ENCODE results near the gene DAAM1.

DAAM1 gene

DNA sequence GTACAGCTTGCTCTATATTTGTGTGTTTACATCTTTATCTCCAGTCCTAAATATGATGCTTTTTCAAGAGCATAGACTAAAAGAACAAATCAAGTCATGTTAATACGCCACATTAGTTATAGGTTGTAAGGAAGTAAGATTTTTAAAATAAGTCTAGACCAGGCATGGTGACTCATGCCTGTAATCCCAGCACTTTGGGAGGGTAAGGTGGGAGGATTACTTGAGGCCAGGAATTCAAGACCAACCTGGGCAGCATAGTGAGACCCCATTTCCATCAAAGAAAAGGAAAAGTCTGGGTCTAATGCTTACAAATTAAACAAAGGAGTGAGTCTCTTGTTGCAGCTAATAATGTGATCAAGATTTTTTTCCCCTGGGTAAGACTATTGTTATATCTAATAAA is 157.9 kb downstream of the DAAM1 start:
- H3K9ac ChIP-seq = no peak overlapping the region
- H3K27me3 ChIP-seq = no peaks in the 10 kb centered on the region
- peaks cover 0 to 8% (median 7%) of the 10 kb centered on the region in 10 experiments; a peak in 10 of 20 replicates for H3K4me1 ChIP-seq
- H3K27ac ChIP-seq = no peak overlapping the region
- no peak overlapping the region for H3K4me2 ChIP-seq
- peaks cover 8 to 38% (median 21%) of the 10 kb centered on the region in 11 experiments; a peak in 13 of 22 replicates for H3K36me3 ChIP-seq
- TF ChIP-seq Cebpa-rat (IDR thresholded peaks at IDR 0.05) = no peak
- H4K20me1 ChIP-seq = no peaks in the 10 kb centered on the region
- no peak overlapping the region for H3K4me3 ChIP-seq
- H3K9me3 ChIP-seq (replicated peaks in 1 of 11) = no peaks in the 10 kb centered on the region

DNA sequence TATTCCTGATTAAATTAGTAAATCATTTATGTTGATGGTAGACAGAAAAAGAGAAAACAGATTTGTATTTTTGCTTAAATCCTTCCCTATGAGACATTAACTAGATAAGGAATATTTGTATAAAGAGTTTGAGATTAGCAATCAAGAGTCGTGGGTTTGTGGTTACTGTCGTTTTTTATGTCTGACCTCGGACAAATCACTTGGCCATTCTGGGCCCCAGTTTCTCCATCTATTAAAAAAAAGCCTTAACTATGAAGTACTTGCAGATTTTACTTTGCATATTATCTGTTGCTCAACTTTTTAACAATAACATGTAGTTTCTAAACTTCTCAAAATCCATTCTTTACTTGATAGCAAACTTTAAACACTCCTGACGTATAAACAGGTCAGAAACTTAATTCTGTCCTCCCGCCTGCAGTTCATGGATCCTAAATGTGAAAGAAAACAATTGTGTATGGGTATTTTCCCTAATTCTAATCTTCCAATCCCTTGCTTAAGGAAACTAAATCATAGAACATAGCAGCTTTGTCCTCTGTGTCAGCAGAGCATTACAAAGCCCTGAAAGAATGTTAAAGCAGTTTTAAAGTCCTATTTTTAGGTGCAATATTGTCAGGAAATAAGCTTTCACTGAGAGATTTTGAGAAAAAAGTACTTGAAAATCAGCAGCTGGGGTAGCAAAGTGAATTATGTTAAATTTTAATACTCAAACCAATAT is 158.5 kb downstream of the DAAM1 start:
- Histone ChIP-seq H3K27ac (no peak overlapping the region), H3K4me2 (no peak overlapping the region), H3K9ac (no peak overlapping the region), H3K9me3 (replicated peaks in 1 of 11) (no peaks in the 10 kb centered on the region), H3K4me3 (no peak overlapping the region), H3K4me1 (peaks cover 0 to 8% (median 7%) of the 10 kb centered on the region in 10 experiments; a peak in 10 of 20 replicates), H3K36me3 (peaks cover 8 to 39% (median 19%) of the 10 kb centered on the region in 11 experiments; a peak in 13 of 22 replicates), H4K20me1 (no peaks in the 10 kb centered on the region), H3K27me3 (no peaks in the 10 kb centered on the region)
- TF ChIP-seq Cebpa-rat (IDR thresholded peaks at IDR 0.05) = no peak

DNA sequence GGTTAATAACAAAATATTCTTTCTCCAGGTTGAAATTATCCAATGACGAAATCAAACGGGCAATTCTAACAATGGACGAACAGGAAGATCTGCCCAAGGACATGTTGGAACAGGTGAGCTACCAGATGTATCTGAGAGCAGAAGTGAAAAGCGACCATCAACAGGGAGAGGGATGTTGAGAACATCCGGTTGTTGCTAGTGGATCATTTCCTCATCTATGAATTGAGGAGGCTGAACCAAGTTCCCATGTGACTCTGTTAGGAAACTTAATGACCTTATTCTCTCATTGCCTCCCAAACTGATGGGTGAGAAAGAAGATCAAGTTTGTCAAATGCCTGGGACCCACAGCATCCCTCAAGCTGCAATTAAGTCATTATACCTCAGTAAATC is 159.0 kb downstream of the DAAM1 start:
- no peak overlapping the region for H3K4me3 ChIP-seq
- no peaks in the 10 kb centered on the region for H4K20me1 ChIP-seq
- H3K27me3 ChIP-seq = no peaks in the 10 kb centered on the region
- H3K36me3 ChIP-seq = peaks cover 8 to 44% (median 19%) of the 10 kb centered on the region in 11 experiments; a peak in 13 of 22 replicates
- no peak overlapping the region for H3K9ac ChIP-seq
- TF ChIP-seq Cebpa-rat (IDR thresholded peaks at IDR 0.05) = no peak
- H3K9me3 ChIP-seq (replicated peaks in 1 of 11) = no peaks in the 10 kb centered on the region
- H3K4me2 ChIP-seq = no peak overlapping the region
- peaks cover 0 to 8% (median 7%) of the 10 kb centered on the region in 10 experiments; a peak in 10 of 20 replicates for H3K4me1 ChIP-seq
- H3K27ac ChIP-seq = no peak overlapping the region

DNA sequence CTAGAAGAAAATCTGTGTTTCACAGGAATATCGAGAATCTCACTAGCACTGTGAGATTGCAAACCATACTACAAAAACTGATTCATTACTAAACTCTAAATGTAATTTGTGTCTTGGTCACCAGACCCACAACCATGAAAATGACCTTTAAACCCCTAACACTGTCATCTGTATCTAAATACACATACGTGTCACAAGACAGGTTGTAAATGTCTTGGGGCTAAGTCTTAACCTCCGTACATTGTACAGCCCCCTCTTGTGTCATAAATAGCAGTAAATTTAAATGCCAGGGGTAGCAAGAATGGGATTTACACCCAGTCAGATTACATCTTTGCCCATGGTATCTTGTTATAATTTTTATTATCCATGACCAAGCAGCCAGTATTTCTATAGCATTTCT is 159.4 kb downstream of the DAAM1 start:
- Histone ChIP-seq H3K4me2 (no peak overlapping the region), H3K4me3 (no peak overlapping the region), H3K27me3 (no peaks in the 10 kb centered on the region), H3K9me3 (replicated peaks in 1 of 11) (no peaks in the 10 kb centered on the region), H3K4me1 (peaks cover 0 to 8% (median 7%) of the 10 kb centered on the region in 10 experiments; a peak in 10 of 20 replicates), H4K20me1 (no peaks in the 10 kb centered on the region), H3K9ac (no peak overlapping the region), H3K36me3 (peaks cover 8 to 48% (median 20%) of the 10 kb centered on the region in 11 experiments; a peak in 13 of 22 replicates), H3K27ac (no peak overlapping the region)
- TF ChIP-seq Cebpa-rat (IDR thresholded peaks at IDR 0.05) = no peak

DNA sequence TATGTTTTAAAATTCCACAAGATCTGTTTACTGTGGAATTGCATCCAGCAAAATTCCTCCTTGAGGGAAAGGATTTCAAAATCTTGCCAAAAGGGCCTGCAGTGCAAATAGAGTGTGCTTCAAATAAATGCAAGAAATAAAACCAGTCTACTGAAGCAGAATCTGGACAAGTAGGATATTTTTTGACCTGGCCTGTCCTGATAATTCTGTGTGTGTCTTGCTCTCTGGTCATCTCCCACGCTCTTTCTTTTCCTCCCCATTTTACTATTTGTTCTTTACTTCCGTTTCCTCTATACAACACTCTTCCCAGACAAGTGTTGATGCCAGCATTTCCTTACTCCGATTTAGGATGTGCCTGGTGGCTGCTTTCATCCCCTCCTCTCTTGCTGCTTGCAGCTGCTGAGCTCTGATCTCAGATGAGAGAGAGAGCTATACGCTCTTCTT is 160.8 kb downstream of the DAAM1 start:
- no peak overlapping the region for H3K27ac ChIP-seq
- no peaks in the 10 kb centered on the region for H3K27me3 ChIP-seq
- no peak overlapping the region for H3K4me3 ChIP-seq
- H3K4me2 ChIP-seq = no peak overlapping the region
- peaks cover 8 to 59% (median 25%) of the 10 kb centered on the region in 11 experiments; a peak in 14 of 22 replicates for H3K36me3 ChIP-seq
- no peaks in the 10 kb centered on the region for H4K20me1 ChIP-seq
- no peak for TF ChIP-seq Cebpa-rat (IDR thresholded peaks at IDR 0.05)
- H3K9me3 ChIP-seq (replicated peaks in 1 of 11) = no peaks in the 10 kb centered on the region
- H3K9ac ChIP-seq = no peak overlapping the region
- no peaks in the 10 kb centered on the region for H3K4me1 ChIP-seq

DNA sequence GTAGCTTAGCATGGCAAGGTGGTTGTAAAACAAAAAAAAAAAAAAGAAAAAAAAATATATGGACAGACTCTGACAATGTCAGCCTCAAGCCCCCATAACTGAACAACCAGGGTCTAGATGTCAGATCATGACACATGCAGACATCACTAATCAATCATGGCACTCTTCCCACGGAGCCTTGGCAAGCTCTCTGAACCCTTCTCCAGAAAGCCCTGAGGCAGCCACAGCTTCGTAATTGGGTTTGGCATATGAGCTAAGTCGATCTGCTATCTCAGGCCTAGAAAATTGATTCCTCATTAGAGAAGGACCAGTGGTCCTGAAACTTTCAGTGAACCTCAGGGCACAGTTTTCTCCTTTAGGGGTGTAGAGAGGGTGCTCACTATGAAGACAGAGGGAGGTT is 164.5 kb downstream of the DAAM1 start:
- Histone ChIP-seq H3K4me3 (no peak overlapping the region), H3K27me3 (no peaks in the 10 kb centered on the region), H3K27ac (no peak overlapping the region), H3K9ac (no peak overlapping the region), H3K36me3 (peaks cover 9 to 81% (median 52%) of the 10 kb centered on the region in 11 experiments; a peak in 16 of 22 replicates), H3K4me1 (peaks cover 0 to 11% (median under 1%) of the 10 kb centered on the region in 10 experiments; a peak in 12 of 20 replicates), H3K4me2 (no peak overlapping the region), H4K20me1 (no peaks in the 10 kb centered on the region), H3K9me3 (replicated peaks in 1 of 11) (no peaks in the 10 kb centered on the region)
- TF ChIP-seq Cebpa-rat (IDR thresholded peaks at IDR 0.05) = no peak

DNA sequence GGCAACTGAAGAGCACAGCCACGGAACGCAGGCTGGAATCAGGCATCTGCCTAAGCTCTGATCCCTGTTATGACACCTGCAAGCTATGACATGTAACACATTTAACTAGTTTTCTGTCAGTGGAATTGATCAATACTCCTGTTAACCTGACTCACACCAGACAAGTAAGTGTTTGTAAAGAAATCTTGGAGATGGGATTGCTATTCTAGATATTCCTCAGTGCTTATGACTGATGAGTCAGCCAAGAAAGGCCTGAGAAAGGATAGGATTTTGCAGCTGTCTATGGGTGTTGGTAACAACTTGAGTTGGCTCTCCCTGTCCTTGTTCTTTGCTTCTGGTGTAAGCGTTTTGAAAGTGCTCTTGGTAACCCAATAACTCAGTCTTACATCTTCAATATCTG is 166.2 kb downstream of the DAAM1 start:
- H3K9ac ChIP-seq = no peak overlapping the region
- H3K4me2 ChIP-seq = no peak overlapping the region
- H4K20me1 ChIP-seq = no peaks in the 10 kb centered on the region
- H3K27ac ChIP-seq = no peak overlapping the region
- H3K27me3 ChIP-seq = no peaks in the 10 kb centered on the region
- peaks cover 5 to 26% (median 11%) of the 10 kb centered on the region in 10 experiments for H3K4me1 ChIP-seq
- no peak for TF ChIP-seq Cebpa-rat (IDR thresholded peaks at IDR 0.05)
- no peaks in the 10 kb centered on the region for H3K9me3 ChIP-seq (replicated peaks in 1 of 11)
- peaks cover 0 to 69% (median 36%) of the 10 kb centered on the region in 11 experiments; a peak in 15 of 22 replicates for H3K36me3 ChIP-seq
- H3K4me3 ChIP-seq = no peak overlapping the region

DNA sequence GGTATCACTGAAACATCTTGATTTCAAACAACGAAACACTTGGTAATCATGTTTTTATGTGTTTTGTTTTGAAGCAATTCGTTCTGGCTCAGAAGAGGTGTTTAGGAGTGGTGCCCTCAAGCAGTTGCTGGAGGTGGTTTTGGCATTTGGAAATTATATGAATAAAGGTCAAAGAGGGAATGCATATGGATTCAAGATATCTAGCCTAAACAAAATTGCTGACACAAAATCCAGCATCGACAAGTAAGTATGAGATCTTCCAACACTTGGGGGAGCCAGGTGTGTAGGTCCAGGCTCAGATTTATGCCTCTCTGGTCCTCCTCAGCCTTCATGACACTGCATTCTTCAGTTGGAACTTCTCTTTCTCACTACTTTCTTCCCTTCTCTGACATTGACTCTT is 166.6 kb downstream of the DAAM1 start:
- Histone ChIP-seq H3K27me3 (no peaks in the 10 kb centered on the region), H3K36me3 (peaks cover 0 to 67% (median 32%) of the 10 kb centered on the region in 11 experiments; a peak in 15 of 22 replicates), H3K27ac (no peak overlapping the region), H3K4me1 (peaks cover 9 to 30% (median 15%) of the 10 kb centered on the region in 10 experiments), H4K20me1 (no peaks in the 10 kb centered on the region), H3K9ac (no peak overlapping the region), H3K4me3 (no peak overlapping the region), H3K4me2 (no peak overlapping the region), H3K9me3 (replicated peaks in 1 of 11) (no peaks in the 10 kb centered on the region)
- TF ChIP-seq Cebpa-rat (IDR thresholded peaks at IDR 0.05) = no peak

DNA sequence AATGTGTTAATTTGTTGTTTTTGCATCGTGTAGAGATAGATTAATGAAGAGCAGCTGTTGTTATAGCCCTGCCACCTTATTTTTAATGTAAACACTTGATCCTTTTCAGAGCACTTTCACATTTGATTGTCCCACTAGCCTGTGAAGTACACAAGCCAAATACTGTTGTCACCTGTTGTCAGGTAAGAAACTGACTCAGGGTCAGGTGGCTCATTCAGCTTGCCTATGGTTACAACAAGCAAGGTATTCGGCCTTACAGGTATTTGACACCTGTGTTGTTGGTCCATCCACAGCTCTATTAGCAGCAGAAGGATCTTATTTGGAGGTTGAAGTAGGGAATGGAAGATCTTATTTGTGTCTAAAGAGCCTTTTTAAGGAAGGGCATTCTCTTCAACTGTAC is 167.8 kb downstream of the DAAM1 start:
- Histone ChIP-seq H3K36me3 (peaks cover 0 to 57% (median 25%) of the 10 kb centered on the region in 11 experiments; a peak in 15 of 22 replicates), H3K27me3 (no peaks in the 10 kb centered on the region), H3K9me3 (replicated peaks in 1 of 11) (no peaks in the 10 kb centered on the region), H3K9ac (no peak overlapping the region), H3K4me2 (0 out of 22 replicates have a peak overlapping the region, but pooled peaks of 2 of the 11 experiments have one; percentile 2 to 20), H4K20me1 (no peaks in the 10 kb centered on the region), H3K27ac (no peak overlapping the region), H3K4me1 (peaks cover 21 to 42% (median 27%) of the 10 kb centered on the region in 10 experiments), H3K4me3 (no peak overlapping the region)
- TF ChIP-seq Cebpa-rat (IDR thresholded peaks at IDR 0.05) = no peak
